NCI-H2081 treated with DMSO at 0.1 percent for 48 hours (cell line): Measurements from ENCODE around the gene SLC5A11.

Experiments used
- DNase-seq: peaks from one replicate; lab custom pipeline; 2025; lab: John Stamatoyannopoulos, UW

Gene SLC5A11

GRCh38 chr16:24918641-24919040 lies 72.9 kb downstream of the SLC5A11 start:
- DNase-seq = no peak

DNA sequence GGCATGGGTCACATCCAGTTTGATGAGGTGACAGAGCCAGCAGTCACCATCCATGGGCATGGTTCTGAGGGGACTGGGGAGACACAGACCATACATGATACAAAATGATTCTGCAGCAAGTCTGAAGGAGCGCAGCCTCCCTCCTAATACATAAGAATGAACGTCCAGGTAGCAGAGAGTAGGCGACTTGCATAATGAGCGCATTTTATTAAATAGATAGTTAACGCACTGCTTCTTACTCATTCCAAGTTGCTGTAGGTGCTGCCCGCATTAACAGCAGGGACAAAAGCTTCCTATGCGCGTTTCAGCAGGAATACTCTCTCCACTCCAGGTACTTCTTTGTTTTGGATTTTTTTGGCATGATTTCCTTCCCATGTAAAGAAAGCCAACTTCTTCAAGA lies 73.8 kb downstream of the SLC5A11 start:
- DNase-seq = no peak

GRCh38 chr16:24920568-24920967 lies 74.8 kb downstream of the SLC5A11 start:
- no peak for DNase-seq

DNA sequence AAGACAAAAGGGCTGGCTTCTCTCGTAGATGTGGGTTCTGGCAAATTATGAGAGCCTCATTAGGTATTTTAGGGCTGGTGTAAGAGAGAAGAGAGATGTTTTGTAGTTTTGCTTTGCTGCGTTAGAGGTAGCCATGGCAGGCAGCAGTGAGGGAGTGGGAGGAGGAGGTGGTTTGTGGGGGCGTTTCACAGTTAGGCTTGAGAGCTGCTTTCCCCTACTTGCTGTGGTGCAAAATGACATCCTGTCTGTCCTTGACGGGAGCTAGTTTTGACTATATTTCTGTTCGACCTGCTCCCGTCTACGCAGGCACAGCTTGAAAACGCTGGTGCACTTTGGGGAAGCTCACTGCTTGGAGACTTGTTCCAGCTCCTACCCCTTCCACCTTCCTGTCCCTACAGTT lies 75.5 kb downstream of the SLC5A11 start:
- DNase-seq = no peak

DNA sequence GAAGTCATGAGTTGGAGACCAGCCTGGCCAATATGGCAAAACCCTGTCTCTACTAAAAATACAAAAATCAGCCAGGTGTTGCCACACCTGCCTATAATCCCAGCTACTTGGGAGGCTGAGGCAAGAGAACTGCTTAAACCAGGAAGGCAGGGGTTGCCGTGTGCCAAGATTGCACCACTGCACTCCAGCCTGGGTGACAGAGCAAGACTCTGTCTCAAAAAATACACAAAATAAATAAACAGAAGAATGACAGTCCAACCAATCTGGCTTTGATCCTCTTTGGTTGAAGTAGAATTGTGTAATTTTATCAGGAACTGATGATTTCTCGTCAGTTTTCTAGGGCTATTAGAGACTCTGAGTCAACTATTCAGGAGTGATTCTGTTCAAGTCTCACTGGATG lies 79.4 kb downstream of the SLC5A11 start:
- DNase-seq = no peak

- no peak for DNase-seq
These were observed 83.6 kb downstream of the SLC5A11 start for GRCh38 chr16:24929409-24929808.

GRCh38 chr16:24930440-24930839 lies 84.7 kb downstream of the SLC5A11 start:
- no peak for DNase-seq

- no peak for DNase-seq
These were observed 85.3 kb downstream of the SLC5A11 start for GRCh38 chr16:24931091-24931490.

GRCh38 chr16:24935336-24935735 lies 89.6 kb downstream of the SLC5A11 start:
- DNase-seq = no peak

DNA sequence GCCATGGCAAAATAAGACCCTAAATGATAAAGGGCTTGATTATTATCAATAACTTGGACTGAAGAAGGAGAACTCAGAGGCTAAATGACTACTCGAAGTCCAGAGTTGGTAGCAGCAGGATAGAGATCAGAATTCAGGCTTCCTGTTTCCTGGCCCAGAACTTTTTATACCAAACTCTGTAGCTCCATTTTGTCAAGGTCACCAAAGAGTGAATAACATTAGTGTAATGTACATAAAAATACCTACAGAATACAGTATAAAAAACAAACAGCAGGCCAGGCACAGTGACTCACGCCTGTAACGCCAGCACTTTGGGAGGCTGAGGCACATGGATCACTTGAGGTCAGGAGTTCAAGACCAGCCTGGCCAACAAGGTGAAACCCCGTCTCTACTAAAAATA lies 90.4 kb downstream of the SLC5A11 start:
- no peak for DNase-seq

DNA sequence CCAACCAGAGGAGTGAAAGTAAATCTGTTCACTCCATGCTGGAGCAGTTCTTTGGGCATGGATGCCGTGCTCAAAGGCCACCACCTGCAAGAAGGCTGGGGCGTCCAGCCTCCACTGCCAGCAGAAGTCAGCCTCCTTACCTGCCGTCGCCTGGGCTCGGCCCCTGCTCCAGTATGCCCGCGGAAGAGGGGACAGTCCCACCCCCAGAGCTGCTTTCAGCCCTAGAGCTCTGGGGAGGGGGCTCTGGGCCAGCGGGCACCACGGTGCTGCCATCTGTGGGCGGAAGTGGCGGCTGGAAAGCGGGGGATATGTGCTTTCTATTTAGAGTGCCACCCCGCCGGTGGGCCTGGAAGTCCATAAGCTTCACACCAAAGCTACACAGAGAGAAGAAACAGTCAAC lies 93.5 kb downstream of the SLC5A11 start:
- no peak for DNase-seq

GRCh38 chr16:24939738-24940137 lies 94.0 kb downstream of the SLC5A11 start:
- DNase-seq = no peak

DNA sequence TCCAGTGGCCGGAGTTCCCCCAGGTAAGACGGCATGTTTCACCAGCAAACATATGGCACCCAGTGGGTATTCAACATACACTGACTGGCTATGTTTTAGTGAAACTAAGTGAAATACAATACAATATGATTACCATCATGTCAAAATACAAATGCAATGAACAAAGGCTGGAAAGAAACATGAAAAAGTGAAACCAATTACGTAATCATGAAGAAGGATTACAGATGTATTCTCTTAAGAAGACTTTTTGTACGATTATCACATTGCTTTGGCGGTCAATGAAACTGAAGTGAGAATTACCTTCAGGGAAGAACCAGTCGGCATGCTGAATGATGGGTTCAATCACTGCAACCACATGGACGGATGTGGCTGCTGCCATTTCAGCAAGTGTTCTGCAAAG lies 97.7 kb downstream of the SLC5A11 start:
- no peak for DNase-seq

DNA sequence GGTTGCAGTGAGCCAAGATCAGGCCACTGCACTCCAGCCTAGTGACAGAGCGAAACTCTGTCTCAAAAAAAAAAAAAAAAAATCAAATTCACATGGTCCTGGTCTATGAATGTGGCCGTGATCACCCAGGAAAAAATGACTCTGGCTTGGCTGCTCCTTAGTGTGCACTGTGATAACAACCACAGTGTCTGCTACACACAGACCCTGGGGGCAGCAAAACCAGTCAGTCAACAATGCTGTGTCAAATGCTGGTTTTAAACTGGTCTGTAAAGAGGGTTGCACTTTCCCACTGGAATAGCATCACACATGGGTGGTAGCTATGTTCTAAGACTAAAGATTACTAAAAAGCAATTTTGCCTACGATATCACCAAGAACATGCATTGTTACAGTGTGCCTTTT lies 98.4 kb downstream of the SLC5A11 start:
- no peak for DNase-seq

DNA sequence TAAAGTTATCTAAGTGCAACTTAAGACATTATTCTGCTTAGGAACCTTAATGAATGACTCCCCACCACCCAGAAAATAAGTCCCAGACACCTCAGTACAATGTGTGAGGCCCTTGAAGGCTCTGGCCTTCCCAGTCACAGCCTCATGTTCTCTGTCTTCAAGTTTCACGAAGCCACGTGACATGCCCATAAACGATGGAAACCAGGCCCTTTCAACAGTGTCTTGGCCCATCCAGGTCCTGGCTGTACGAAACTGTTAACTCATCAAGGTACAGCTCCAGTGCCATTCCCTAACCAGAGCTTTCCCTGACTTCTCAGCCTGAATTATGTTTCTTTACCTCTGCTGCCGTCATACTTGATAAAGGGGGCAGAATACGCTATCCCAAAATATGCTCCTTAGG lies 100.4 kb downstream of the SLC5A11 start:
- DNase-seq = no peak

GRCh38 chr16:24950275-24950674 lies 104.5 kb downstream of the SLC5A11 start:
- no peak for DNase-seq

DNA sequence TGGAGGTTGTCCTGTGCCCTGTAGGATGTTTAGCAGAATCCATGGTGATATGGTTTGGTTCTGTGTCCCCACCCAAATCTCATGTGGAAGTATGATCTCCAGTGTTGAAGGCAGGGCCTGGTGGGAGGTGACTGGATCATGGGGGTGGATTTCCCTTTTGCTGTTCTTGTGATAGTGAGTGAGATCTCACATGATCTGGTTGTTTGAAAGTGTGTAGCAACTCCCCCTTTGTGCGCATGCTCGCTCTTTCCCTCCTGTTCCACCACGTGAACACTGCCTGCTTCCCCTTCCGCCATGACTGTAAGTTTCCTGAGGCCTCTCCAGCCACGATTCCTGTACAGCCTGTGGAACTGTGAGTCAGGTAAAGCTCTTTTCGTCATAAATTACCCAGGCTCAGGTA lies 107.5 kb downstream of the SLC5A11 start:
- DNase-seq = no peak

- DNase-seq = no peak
These were observed 108.0 kb downstream of the SLC5A11 start for GRCh38 chr16:24953721-24954120.

DNA sequence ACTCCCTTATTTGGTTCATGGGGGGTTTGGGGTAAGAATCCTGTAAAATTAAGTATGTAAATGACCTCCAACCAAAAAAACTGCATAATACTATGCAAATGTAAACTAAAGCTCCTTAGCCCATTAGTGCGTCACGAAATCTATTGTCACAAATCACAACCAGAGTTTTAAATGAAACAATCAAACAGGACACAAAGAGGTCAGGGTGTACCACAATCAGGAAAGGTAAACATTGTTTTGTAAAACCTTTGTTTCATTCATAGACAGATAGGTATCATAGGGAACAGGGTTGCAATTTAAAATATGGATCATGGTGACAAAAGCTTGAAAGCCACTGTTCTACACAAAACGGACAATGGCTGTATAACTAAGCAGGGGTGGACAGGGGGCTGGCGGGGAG lies 108.4 kb downstream of the SLC5A11 start:
- DNase-seq = no peak

GRCh38 chr16:24955975-24956731 lies 110.4 kb downstream of the SLC5A11 start:
- DNase-seq = no peak

- no peak for DNase-seq
These were observed 112.1 kb downstream of the SLC5A11 start for GRCh38 chr16:24957887-24958286.
